ENCODE measurements around the gene RHOC.

Gene RHOC

GRCh38 chr1:112704391-112704933, 2.5 kb downstream of the RHOC start:
- in situ Hi-C loops (cut with HindIII; ENCODE audit: low sequenced_read_pairs): no loop called here

- in situ Hi-C loops (cut with HindIII; ENCODE audit: low sequenced_read_pairs): no loop called here
Measured at GRCh38 chr1:112703706-112704105, 3.2 kb downstream of the RHOC start.

- in situ Hi-C loops (cut with HindIII; ENCODE audit: low sequenced_read_pairs): no loop called here
Measured at GRCh38 chr1:112702420-112703261, 4.3 kb downstream of the RHOC start.

- in situ Hi-C loops (cut with HindIII; ENCODE audit: low sequenced_read_pairs): no loop called here
Measured at GRCh38 chr1:112702067-112702395, 4.9 kb downstream of the RHOC start.

- in situ Hi-C loops (cut with HindIII; ENCODE audit: low sequenced_read_pairs): no loop called here
Measured at GRCh38 chr1:112701227-112702066, 5.5 kb downstream of the RHOC start.

- in situ Hi-C loops (cut with HindIII; ENCODE audit: low sequenced_read_pairs): no loop called here
Measured at GRCh38 chr1:112700290-112701226, 6.4 kb downstream of the RHOC start.

- in situ Hi-C loops (cut with HindIII; ENCODE audit: low sequenced_read_pairs): no loop called here
Measured at GRCh38 chr1:112699425-112700144, 7.3 kb downstream of the RHOC start.

GRCh38 chr1:112698366-112699310, 8.3 kb downstream of the RHOC start:
- in situ Hi-C loops (cut with HindIII; ENCODE audit: low sequenced_read_pairs): no loop called here

GRCh38 chr1:112697781-112698201, 9.1 kb downstream of the RHOC start:
- in situ Hi-C loops (cut with HindIII; ENCODE audit: low sequenced_read_pairs): no loop called here

GRCh38 chr1:112696578-112697314, 10.2 kb downstream of the RHOC start:
- in situ Hi-C loops (cut with HindIII; ENCODE audit: low sequenced_read_pairs): no loop called here

GRCh38 chr1:112695276-112695675, 11.7 kb downstream of the RHOC start:
- in situ Hi-C loops (cut with HindIII; ENCODE audit: low sequenced_read_pairs): no loop called here

GRCh38 chr1:112694363-112694929, 12.5 kb downstream of the RHOC start:
- in situ Hi-C loops (cut with HindIII; ENCODE audit: low sequenced_read_pairs): no loop called here

- in situ Hi-C loops (cut with HindIII; ENCODE audit: low sequenced_read_pairs): no loop called here
Measured at GRCh38 chr1:112693821-112694220, 13.1 kb downstream of the RHOC start.

GRCh38 chr1:112692681-112693080, 14.2 kb downstream of the RHOC start:
- in situ Hi-C loops (cut with HindIII; ENCODE audit: low sequenced_read_pairs): no loop called here

- in situ Hi-C loops (cut with HindIII; ENCODE audit: low sequenced_read_pairs): no loop called here
Measured at GRCh38 chr1:112689842-112690237, 17.1 kb downstream of the RHOC start.

GRCh38 chr1:112689196-112689841, 17.6 kb downstream of the RHOC start:
- in situ Hi-C loops (cut with HindIII; ENCODE audit: low sequenced_read_pairs): no loop called here

- in situ Hi-C loops (cut with HindIII; ENCODE audit: low sequenced_read_pairs): no loop called here
Measured at GRCh38 chr1:112688781-112689193, 18.1 kb downstream of the RHOC start.
